ELF-1 (cell line): ENCODE measurements around the gene WDR88.
"Not testable (repeated sequence)": the region's sequence is repeated elsewhere in the genome, so short reads cannot be mapped to it uniquely, and the experiment has no call there.

Experiments used
- DNase-seq: peaks from one replicate; pipeline ENCODE4 v3.0.0-alpha.2; 2016; ENCODE audit warnings: low read depth, low spot score

WDR88 gene

GRCh38 chr19:33132021-33132420 is at the start of gene WDR88:
Gene WDR88, plus strand, starts transcription at chr19:33132114. Its CDS starts 56 bp downstream, at chr19:33132170.
- DNase-seq, result no peak

GRCh38 chr19:33085570-33086128 is 46.3 kb upstream of the WDR88 start:
- no peak for DNase-seq

GRCh38 chr19:33086955-33087354 is 45.0 kb upstream of the WDR88 start:
- DNase-seq, result no peak

- no peak for DNase-seq
Measured at GRCh38 chr19:33089010-33089409, 42.9 kb upstream of the WDR88 start.

- DNase-seq, result no peak
Measured at GRCh38 chr19:33090179-33090578, 41.7 kb upstream of the WDR88 start.

GRCh38 chr19:33093420-33094210 is 38.3 kb upstream of the WDR88 start:
- DNase-seq, result no peak

GRCh38 chr19:33094436-33095067 is 37.4 kb upstream of the WDR88 start:
- no peak for DNase-seq

GRCh38 chr19:33096005-33096404 is 35.9 kb upstream of the WDR88 start:
- no peak for DNase-seq

GRCh38 chr19:33098055-33098534 is 33.8 kb upstream of the WDR88 start:
- no peak for DNase-seq

- no peak for DNase-seq
Measured at GRCh38 chr19:33100894-33101644, 30.8 kb upstream of the WDR88 start.

GRCh38 chr19:33102893-33103292 is 29.0 kb upstream of the WDR88 start:
- no peak for DNase-seq

GRCh38 chr19:33108161-33108560 is 23.8 kb upstream of the WDR88 start:
- DNase-seq, result no peak

GRCh38 chr19:33110137-33110910 is 21.6 kb upstream of the WDR88 start:
- DNase-seq, result no peak

- no peak for DNase-seq
Measured at GRCh38 chr19:33111587-33111986, 20.3 kb upstream of the WDR88 start.

GRCh38 chr19:33114312-33114711 is 17.6 kb upstream of the WDR88 start:
- DNase-seq, result no peak

- no peak for DNase-seq
Measured at GRCh38 chr19:33117501-33117900, 14.4 kb upstream of the WDR88 start.

- no peak for DNase-seq
Measured at GRCh38 chr19:33118643-33119042, 13.3 kb upstream of the WDR88 start.

GRCh38 chr19:33124207-33125098 is 7.5 kb upstream of the WDR88 start:
- peak; percentile 72 for DNase-seq

GRCh38 chr19:33125929-33126388 is 6.0 kb upstream of the WDR88 start:
- DNase-seq, result peak; percentile 50

GRCh38 chr19:33126712-33127111 is 5.2 kb upstream of the WDR88 start:
- not testable (repeated sequence) for DNase-seq
